Bone marrow (tissue), 2 donors: Measurements from ENCODE around the gene FOXE3.

Source experiments
- DNase-seq, 2 donors: peaks; one replicate each; lab custom pipeline; 2025; lab: John Stamatoyannopoulos, UW

The FOXE3 gene

GRCh38 chr1:47415728-47416318 is at the start of gene FOXE3:
TSS of gene FOXE3 (plus strand) at chr1:47416285. CDS start at chr1:47416316, 31 bp downstream.
- DNase-seq = no peak

GRCh38 chr1:47367651-47368050 is 48.4 kb upstream of the FOXE3 start:
- no peak for DNase-seq

- DNase-seq = no peak
These were observed 45.0 kb upstream of the FOXE3 start for GRCh38 chr1:47371016-47371517.

GRCh38 chr1:47374501-47374900 is 41.6 kb upstream of the FOXE3 start:
- DNase-seq = no peak

DNA sequence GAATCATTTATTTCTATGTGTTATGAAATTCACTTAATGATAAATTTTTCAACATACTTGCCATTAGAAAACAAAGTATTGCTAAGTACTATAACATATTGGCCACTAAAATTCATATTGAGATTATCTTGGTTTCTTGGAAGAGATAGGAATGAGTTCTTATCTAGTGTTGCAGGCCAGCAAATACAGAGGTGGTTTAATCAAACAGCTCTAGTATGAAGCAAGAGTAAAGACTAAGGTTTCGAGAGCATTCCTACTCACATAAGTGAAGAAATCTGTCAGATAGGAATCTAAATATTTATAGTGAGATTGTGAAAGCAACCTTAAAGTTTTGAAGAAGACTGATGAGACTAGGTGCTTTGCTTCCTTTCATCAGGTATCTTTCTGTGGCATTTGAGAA is 37.9 kb upstream of the FOXE3 start:
- no peak for DNase-seq

DNA sequence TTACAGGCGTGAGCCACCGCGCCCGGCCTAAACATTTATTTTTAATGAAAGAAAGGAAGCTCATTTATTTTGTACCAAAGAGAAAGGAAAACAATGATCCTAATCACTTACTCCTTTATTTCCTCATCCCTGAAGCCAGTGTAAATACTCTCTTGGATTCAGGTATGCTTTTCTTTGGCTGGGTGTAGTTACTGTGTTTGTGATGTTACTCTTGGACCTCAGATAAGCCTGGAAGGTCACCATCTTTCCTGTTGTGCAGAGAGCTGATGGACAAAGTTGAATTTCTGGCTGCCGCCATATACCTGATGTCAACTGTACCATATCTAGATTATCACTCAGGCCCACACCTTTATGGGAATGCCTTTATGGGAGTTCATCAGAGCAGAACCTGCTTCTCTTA is 35.4 kb upstream of the FOXE3 start:
- no peak for DNase-seq

DNA sequence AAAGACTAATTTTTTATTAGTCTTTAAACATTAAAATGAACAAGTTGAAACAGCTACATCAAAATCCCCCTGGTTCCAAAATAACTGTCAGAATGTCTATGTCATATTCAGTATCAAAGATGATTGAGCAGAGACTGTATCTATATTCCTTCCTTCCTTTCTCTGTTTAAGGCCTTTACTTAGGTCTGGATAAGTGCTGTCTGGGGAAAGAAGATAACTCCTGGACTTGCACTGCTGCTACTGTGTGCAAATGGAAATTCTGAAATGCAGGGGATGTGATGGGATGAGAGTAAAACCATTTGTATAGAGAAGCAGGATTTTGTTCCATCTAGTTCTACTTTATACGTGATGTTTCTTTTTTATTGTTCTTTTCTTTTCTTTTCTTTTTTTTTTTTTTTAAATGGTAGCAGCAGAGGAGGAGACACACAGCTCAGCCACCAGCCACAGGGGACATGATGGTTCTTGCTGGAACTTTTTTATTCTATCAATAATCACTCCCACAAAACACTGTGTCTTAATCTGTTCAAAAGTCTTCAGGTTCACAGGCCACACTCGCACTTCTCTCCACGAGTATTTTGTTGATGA is 33.6 kb upstream of the FOXE3 start:
- DNase-seq = no peak

- DNase-seq = no peak
These were observed 32.0 kb upstream of the FOXE3 start for GRCh38 chr1:47384083-47384482.

GRCh38 chr1:47385020-47385419 is 31.1 kb upstream of the FOXE3 start:
- no peak for DNase-seq

GRCh38 chr1:47386268-47386667 is 29.8 kb upstream of the FOXE3 start:
- no peak for DNase-seq

GRCh38 chr1:47388030-47388890 is 27.8 kb upstream of the FOXE3 start:
- no peak for DNase-seq

GRCh38 chr1:47388891-47389238 is 27.2 kb upstream of the FOXE3 start:
- peak; percentile 21 to 27 for DNase-seq

- DNase-seq = no peak
These were observed 26.4 kb upstream of the FOXE3 start for GRCh38 chr1:47389731-47390130.

GRCh38 chr1:47390843-47391242 is 25.2 kb upstream of the FOXE3 start:
- DNase-seq = no peak

DNA sequence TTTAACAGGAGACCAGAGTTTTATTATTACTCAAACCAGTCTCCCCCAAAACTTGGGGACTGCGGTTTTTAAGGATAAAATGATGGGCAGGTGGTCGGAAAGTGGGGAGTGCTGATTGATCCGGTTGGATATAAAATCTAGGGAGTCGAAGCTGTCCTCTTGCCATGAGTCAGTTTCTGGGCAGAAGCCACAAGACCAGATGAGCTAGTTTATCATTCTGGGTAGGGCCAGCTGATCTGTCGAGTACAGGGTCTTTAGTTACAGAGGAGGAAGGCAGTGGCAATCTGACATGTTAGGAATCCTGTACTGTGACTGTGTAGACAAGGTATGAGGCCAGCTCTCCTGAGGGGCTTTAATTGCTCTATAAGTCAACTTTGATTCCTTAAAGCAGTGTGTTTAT is 22.9 kb upstream of the FOXE3 start:
- no peak for DNase-seq

DNA sequence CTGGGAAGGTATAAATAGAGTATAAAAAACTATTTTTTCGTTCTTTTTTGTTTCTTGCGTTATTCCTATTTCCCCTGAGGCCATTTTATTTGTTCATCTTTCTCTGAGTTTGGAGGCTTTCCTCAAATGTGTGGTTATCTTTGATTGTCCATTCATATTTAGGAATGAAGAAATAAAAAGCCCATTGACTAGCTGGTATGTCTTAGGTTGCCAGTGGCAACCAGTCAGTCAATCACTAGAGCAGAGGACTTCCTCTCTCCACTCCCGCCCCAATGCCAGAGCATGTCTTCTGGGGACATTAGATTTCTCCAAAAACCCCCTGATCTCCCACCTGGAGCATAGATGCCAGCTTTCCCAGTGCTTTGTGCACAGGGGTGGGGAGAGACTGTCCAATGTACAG is 20.7 kb upstream of the FOXE3 start:
- no peak for DNase-seq

- DNase-seq = no peak
These were observed 19.4 kb upstream of the FOXE3 start for GRCh38 chr1:47396671-47397196.

- no peak for DNase-seq
These were observed 16.8 kb upstream of the FOXE3 start for GRCh38 chr1:47399138-47399845.

- DNase-seq = no peak
These were observed 16.3 kb upstream of the FOXE3 start for GRCh38 chr1:47399846-47400155.

- no peak for DNase-seq
These were observed 14.3 kb upstream of the FOXE3 start for GRCh38 chr1:47401761-47402160.

GRCh38 chr1:47402591-47402990 is 13.5 kb upstream of the FOXE3 start:
- no peak for DNase-seq

DNA sequence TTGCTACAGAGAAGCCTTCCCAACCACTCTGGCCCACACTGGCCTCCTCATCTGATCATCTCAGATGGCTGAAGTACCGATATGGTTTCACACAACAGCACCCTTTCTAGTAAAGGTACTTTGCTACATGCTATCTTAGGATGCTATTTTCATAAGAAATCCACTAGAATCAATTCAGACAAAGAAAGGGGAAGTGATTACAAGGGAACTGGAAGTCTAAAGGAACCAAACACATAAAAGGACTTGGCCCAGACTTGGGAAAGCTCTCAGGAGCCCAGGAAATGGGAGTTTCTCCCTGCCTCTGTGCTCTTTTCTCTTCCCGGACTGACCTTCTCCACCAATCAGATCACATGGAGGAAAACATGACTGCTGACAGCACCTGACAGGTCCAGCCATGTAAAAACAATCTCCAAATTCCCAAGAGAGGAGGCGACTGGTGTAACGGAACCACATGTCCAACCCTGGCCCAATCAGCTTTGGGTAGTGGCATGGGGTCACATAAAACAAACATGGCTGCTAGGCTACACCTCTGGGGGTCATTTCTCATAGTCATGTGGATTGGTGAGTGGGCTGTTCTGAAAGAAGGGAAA is 12.7 kb upstream of the FOXE3 start:
- DNase-seq = no peak
